GM12874 (cell line): ENCODE measurements around the gene MRPL24.

Source experiments
- CTCF ChIP-seq: IDR thresholded peaks from 2 replicates; pipeline ENCODE4 v1.5.1; 2011; ENCODE audit warnings: low read depth, mild to moderate bottlenecking, control low read depth, low read length, moderate library complexity; ENCODE audit not compliant: insufficient read depth

Gene MRPL24

GRCh38 chr1:156740741-156741480, at the start of gene MRPL24:
MRPL24 (minus strand) TSS chr1:156741088; CDS start chr1:156738704, 2,384 bp downstream.
- TF ChIP-seq CTCF = no peak

GRCh38 chr1:156789621-156790318, 48.9 kb upstream of the MRPL24 start:
- no peak for TF ChIP-seq CTCF

GRCh38 chr1:156788136-156788535, 47.2 kb upstream of the MRPL24 start:
- no peak for TF ChIP-seq CTCF

GRCh38 chr1:156786640-156787039, 45.8 kb upstream of the MRPL24 start:
- no peak for TF ChIP-seq CTCF

GRCh38 chr1:156785458-156785857, 44.6 kb upstream of the MRPL24 start:
- no peak for TF ChIP-seq CTCF

- no peak for TF ChIP-seq CTCF
Observed at GRCh38 chr1:156781585-156782186, 40.8 kb upstream of the MRPL24 start.

GRCh38 chr1:156777573-156777972, 36.7 kb upstream of the MRPL24 start:
- TF ChIP-seq CTCF = no peak
